CD14-positive monocyte (primary cell): ENCODE measurements around the gene GNAS-AS1. TPM values are rescaled to one million over a fixed set of nuclear protein-coding genes. Genes with fewer than 3 reads are reported as not detected.
A peak's percentile ranks its signal among the peaks of the same experiment; 100 is the strongest.

Source experiments
- DNase-seq, 3 donors: peaks; one replicate each; pipeline ENCODE4 v3.0.0-alpha.2; 2011 to 2022
- H2AFZ ChIP-seq: 2 replicates; pipeline ENCODE4 v1.6.0; 2012; ENCODE audit warnings: mild to moderate bottlenecking, low read depth, low read length, inconsistent platforms; ENCODE audit not compliant: insufficient read depth, poor library complexity, severe bottlenecking
- H3K27ac ChIP-seq, 2 donors: 1 replicate in 1 of 2; 2 replicates in 1 of 2; pipeline ENCODE4 v1.5.1; 2012 to 2013; ENCODE audit warnings: low read length in 2 of 2, control low read depth in 1 of 2, inconsistent platforms in 1 of 2, low read depth in 1 of 2, mild to moderate bottlenecking in 1 of 2
- H3K27me3 ChIP-seq, 2 donors: one replicate each; pipeline versions ENCODE4 v1.6.0 to v1.6.1; 2011 to 2013; ENCODE audit warnings: low read length in 2 of 2; ENCODE audit not compliant: control insufficient read depth in 2 of 2, insufficient read depth in 2 of 2
- H3K36me3 ChIP-seq, 2 donors: replicated peaks in 1 of 2; 1 replicate in 1 of 2; 2 replicates in 1 of 2; pipeline versions ENCODE4 v1.5.1 to v1.6.1; 2012 to 2013; ENCODE audit warnings: low read length in 2 of 2, control low read depth in 1 of 2, inconsistent platforms in 1 of 2, mild to moderate bottlenecking in 1 of 2; ENCODE audit not compliant: insufficient read depth in 2 of 2, control insufficient read depth in 1 of 2
- H3K4me1 ChIP-seq, 2 donors: 1 replicate in 1 of 2; 2 replicates in 1 of 2; pipeline versions ENCODE4 v1.5.1 to v1.6.1; 2012 to 2013; ENCODE audit warnings: low read length in 2 of 2, control low read depth in 1 of 2, inconsistent platforms in 1 of 2, mild to moderate bottlenecking in 1 of 2, moderate library complexity in 1 of 2; ENCODE audit not compliant: insufficient read depth in 2 of 2, control insufficient read depth in 1 of 2
- H3K4me2 ChIP-seq: replicated peaks from 2 replicates; pipeline ENCODE3; 2012; ENCODE audit warnings: low read length, moderate library complexity, mild to moderate bottlenecking; ENCODE audit not compliant: poor library complexity, severe bottlenecking; ENCODE audit errors: extremely low read depth
- H3K4me3 ChIP-seq, 3 experiments: fragments of 200-600 bp in 1 of 3; sonication (generic) in 1 of 3; replicated peaks in 1 of 3; 1 replicate in 2 of 3; 2 replicates in 1 of 3; pipeline ENCODE4 v1.5.1; 2011 to 2013; ENCODE audit warnings: low read length in 3 of 3, mild to moderate bottlenecking in 3 of 3, control low read depth in 2 of 3, low read depth in 2 of 3, inconsistent platforms in 1 of 3, moderate library complexity in 1 of 3
- H3K79me2 ChIP-seq: 2 replicates; pipeline ENCODE4 v1.6.0; 2012; ENCODE audit warnings: mild to moderate bottlenecking, control low read depth, inconsistent platforms, low read length, moderate library complexity; ENCODE audit not compliant: insufficient read depth
- H3K9ac ChIP-seq: 2 replicates; pipeline ENCODE4 v1.6.0; 2017; ENCODE audit warnings: low read length, mild to moderate bottlenecking; ENCODE audit not compliant: insufficient read depth, poor library complexity, severe bottlenecking
- H3K9me3 ChIP-seq, 2 donors: replicated peaks in 1 of 2; 1 replicate in 1 of 2; 2 replicates in 1 of 2; pipeline versions ENCODE4 v1.5.1 to v1.6.1; 2012 to 2013; ENCODE audit warnings: low read length in 2 of 2, control low read depth in 1 of 2; ENCODE audit not compliant: control insufficient read depth in 1 of 2, insufficient read depth in 1 of 2
- H4K20me1 ChIP-seq: 2 replicates; pipeline ENCODE4 v1.6.0; 2012; ENCODE audit warnings: mild to moderate bottlenecking, low read length, control low read depth, moderate library complexity; ENCODE audit not compliant: insufficient read depth
- H3K27ac Mint-ChIP-seq, 7 donors: one replicate each; pipeline ENCODE4 v1.8.0; 2020; ENCODE audit warnings: mild to moderate bottlenecking in 7 of 7, mixed read lengths in 7 of 7, moderate library complexity in 6 of 7, inconsistent platforms in 2 of 7
- H3K27me3 Mint-ChIP-seq, 3 donors: one replicate each; pipeline ENCODE4 v1.8.0; 2021 to 2022; ENCODE audit warnings: low read depth in 3 of 3, mild to moderate bottlenecking in 3 of 3, mixed read lengths in 3 of 3, moderate library complexity in 3 of 3, inconsistent platforms in 1 of 3
- H3K36me3 Mint-ChIP-seq, 2 donors: one replicate each; pipeline ENCODE4 v1.8.0; 2020; ENCODE audit warnings: mixed read lengths in 2 of 2, inconsistent platforms in 1 of 2, mild to moderate bottlenecking in 1 of 2
- H3K4me1 Mint-ChIP-seq: one replicate; pipeline ENCODE4 v1.8.0; 2020; ENCODE audit warnings: mild to moderate bottlenecking, mixed read lengths
- H3K4me3 Mint-ChIP-seq, 2 donors: one replicate each; pipeline ENCODE4 v1.8.0; 2020; ENCODE audit warnings: mild to moderate bottlenecking in 2 of 2, mixed read lengths in 2 of 2, moderate library complexity in 1 of 2
- H3K9me3 Mint-ChIP-seq, 7 donors: one replicate each; pipeline ENCODE4 v1.8.0; 2020 to 2022; ENCODE audit warnings: mixed read lengths in 7 of 7, mild to moderate bottlenecking in 6 of 7, moderate library complexity in 6 of 7, inconsistent platforms in 2 of 7
- WGBS: methylation state at CpG from one replicate; pipeline ENCODE4 v1.1.5; 2013; ENCODE audit warnings: missing lambda C conversion rate; ENCODE audit not compliant: insufficient coverage; 5-methylcytosine and 5-hydroxymethylcytosine counted together
- intact Hi-C, 2 donors: fragments of 100-400 bp; cut with micrococcal nuclease; formaldehyde crosslinking; loops; one replicate each; pipeline versions ENCODE4 v1.15.0 to v1.15.1; 2023
- polyA plus RNA-seq, 3 donors: library from polyadenylated mRNA; depleted of rRNA in 1 of 3; unstranded in 2 of 3; stranded (reverse) in 1 of 3; fragments of 300-500 nt in 2 of 3; fragments of >200 nt in 1 of 3; fragmentation: Illumina TruSeq in 2 of 3; gene quantifications; 1 replicate in 2 of 3; 2 replicates in 1 of 3; pipeline ENCODE4 v1.2.3, GENCODE V29; 2012 to 2021
- TF ChIP-seq, protein P1 (sequence below): fragments of 200-600 bp; IDR thresholded peaks from one replicate; pipeline ENCODE4 v1.8.0; 2022; ENCODE audit warnings: antibody characterized with exemption, mild to moderate bottlenecking

Gene GNAS-AS1
- polyA plus RNA-seq, 3 donors: not detected

DNA sequence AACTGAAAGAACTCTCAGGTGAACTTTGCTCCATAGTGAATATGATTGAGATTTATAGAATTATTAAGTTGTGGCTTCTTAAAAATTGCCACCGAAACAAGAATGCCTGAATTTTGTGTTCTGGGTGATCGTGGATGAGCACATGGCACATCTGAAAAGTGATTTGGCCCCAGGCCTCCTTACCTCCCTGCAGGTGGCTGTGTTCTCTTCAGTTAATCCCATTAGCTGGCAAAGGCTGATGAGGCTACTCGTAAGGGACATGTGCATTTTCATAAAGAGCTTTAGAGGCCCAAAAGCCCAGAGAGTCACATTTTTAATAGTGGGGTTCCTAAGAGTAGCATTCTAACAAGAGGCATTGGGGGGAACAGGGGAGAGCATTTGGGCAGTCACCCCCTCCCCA is 24.4 kb upstream of the GNAS-AS1 start:
- no peak for DNase-seq
- peaks cover 1 to 15% (median 7%) of the 10 kb centered on the region in 3 donors for H3K27me3 Mint-ChIP-seq
- peaks cover 9% of the 10 kb centered on the region for H3K4me1 Mint-ChIP-seq
- Histone ChIP-seq H3K9ac (no peak overlapping the region), H2AFZ (no peak overlapping the region), H3K9me3 (no peaks in the 10 kb centered on the region), H3K4me3 (no peak overlapping the region), H3K27me3 (peaks cover 0 to under 1% of the 10 kb centered on the region in 2 donors), H3K36me3 (no peaks in the 10 kb centered on the region), H3K79me2 (no peaks in the 10 kb centered on the region), H3K4me2 (no peak overlapping the region), H3K27ac (no peak overlapping the region), H4K20me1 (no peaks in the 10 kb centered on the region), H3K4me1 (peaks cover 6 to 9% of the 10 kb centered on the region in 2 donors)
- no peak overlapping the region for H3K4me3 Mint-ChIP-seq
- peaks cover 0 to 4% (median 0%) of the 10 kb centered on the region in 7 donors for H3K9me3 Mint-ChIP-seq
- H3K27ac Mint-ChIP-seq: no peak overlapping the region
- H3K36me3 Mint-ChIP-seq: no peaks in the 10 kb centered on the region
- TF ChIP-seq, protein P1, sequence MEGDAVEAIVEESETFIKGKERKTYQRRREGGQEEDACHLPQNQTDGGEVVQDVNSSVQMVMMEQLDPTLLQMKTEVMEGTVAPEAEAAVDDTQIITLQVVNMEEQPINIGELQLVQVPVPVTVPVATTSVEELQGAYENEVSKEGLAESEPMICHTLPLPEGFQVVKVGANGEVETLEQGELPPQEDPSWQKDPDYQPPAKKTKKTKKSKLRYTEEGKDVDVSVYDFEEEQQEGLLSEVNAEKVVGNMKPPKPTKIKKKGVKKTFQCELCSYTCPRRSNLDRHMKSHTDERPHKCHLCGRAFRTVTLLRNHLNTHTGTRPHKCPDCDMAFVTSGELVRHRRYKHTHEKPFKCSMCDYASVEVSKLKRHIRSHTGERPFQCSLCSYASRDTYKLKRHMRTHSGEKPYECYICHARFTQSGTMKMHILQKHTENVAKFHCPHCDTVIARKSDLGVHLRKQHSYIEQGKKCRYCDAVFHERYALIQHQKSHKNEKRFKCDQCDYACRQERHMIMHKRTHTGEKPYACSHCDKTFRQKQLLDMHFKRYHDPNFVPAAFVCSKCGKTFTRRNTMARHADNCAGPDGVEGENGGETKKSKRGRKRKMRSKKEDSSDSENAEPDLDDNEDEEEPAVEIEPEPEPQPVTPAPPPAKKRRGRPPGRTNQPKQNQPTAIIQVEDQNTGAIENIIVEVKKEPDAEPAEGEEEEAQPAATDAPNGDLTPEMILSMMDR: no peak
- intact Hi-C loops: no loop called here
- 100% methylated on average over 3 of the region's 3 CpGs for WGBS

DNA sequence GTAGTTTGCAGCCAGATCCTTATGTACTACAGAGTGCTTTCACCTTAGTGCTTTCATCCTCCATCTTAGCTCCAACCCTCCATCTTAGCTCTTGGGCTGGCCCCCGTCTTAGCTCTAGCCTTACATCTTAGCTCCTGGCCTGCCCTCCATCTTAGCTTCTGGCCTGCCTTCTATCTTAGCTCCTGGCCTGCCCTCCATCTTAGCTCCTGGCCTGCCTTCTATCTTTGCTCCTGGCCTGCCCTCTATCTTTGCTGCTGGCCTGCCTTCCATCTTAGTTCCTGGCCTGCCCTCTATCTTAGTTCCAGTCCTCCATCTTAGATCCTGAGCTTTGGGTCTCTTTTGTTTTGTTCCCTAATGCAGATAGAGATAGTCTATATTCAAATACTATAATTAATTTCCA is 23.8 kb upstream of the GNAS-AS1 start:
- no peaks in the 10 kb centered on the region for H3K79me2 ChIP-seq
- no peaks in the 10 kb centered on the region for H3K9me3 ChIP-seq
- H3K4me1 Mint-ChIP-seq: peaks cover 10% of the 10 kb centered on the region
- peak overlapping the region; percentile 27 for H2AFZ ChIP-seq
- 88% methylated on average over 1 of the region's 1 CpG for WGBS
- H3K4me2 ChIP-seq: no peak overlapping the region
- H3K9ac ChIP-seq: no peak overlapping the region
- H3K9me3 Mint-ChIP-seq: peaks cover 0 to 4% (median 0%) of the 10 kb centered on the region in 7 donors
- H3K27ac Mint-ChIP-seq: no peak overlapping the region
- intact Hi-C loops: loop anchor here (5.0 kb wide), 2 partner anchors 333 to 348 kb away; no protein-coding TSS in a partner anchor
- no peaks in the 10 kb centered on the region for H4K20me1 ChIP-seq
- no peaks in the 10 kb centered on the region for H3K36me3 Mint-ChIP-seq
- H3K4me3 ChIP-seq: no peak overlapping the region
- peaks cover 6 to 10% of the 10 kb centered on the region in 2 donors for H3K4me1 ChIP-seq
- no peaks in the 10 kb centered on the region for H3K27me3 ChIP-seq
- TF ChIP-seq, protein P1: no peak
- no peak overlapping the region for H3K27ac ChIP-seq
- no peak overlapping the region for H3K4me3 Mint-ChIP-seq
- no peaks in the 10 kb centered on the region for H3K36me3 ChIP-seq
- peaks cover 2 to 16% (median 7%) of the 10 kb centered on the region in 3 donors for H3K27me3 Mint-ChIP-seq
- DNase-seq: no peak
